ENCODE measurements around the gene MRPL32.

DNA sequence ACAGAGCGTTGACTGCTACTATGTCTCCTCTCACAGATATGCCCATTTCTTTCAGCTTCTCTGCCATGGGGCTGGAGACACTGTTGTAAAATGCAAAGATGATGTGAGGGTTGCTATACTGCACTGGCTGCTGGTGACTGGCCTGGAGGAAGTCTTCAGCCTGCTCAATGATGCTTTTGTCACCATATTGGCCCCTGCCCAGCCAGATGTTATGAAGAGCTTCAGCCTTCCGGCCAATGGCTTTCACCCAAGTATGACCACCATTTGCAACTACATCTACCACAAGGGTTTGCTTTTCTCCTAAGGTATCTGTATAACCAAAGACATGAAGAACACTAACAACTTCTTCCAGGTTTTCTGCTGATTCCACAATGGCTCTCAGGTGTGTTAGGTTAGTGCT, 21.9 kb upstream of the MRPL32 start:
- TF ChIP-seq, protein P1, sequence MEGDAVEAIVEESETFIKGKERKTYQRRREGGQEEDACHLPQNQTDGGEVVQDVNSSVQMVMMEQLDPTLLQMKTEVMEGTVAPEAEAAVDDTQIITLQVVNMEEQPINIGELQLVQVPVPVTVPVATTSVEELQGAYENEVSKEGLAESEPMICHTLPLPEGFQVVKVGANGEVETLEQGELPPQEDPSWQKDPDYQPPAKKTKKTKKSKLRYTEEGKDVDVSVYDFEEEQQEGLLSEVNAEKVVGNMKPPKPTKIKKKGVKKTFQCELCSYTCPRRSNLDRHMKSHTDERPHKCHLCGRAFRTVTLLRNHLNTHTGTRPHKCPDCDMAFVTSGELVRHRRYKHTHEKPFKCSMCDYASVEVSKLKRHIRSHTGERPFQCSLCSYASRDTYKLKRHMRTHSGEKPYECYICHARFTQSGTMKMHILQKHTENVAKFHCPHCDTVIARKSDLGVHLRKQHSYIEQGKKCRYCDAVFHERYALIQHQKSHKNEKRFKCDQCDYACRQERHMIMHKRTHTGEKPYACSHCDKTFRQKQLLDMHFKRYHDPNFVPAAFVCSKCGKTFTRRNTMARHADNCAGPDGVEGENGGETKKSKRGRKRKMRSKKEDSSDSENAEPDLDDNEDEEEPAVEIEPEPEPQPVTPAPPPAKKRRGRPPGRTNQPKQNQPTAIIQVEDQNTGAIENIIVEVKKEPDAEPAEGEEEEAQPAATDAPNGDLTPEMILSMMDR (IDR thresholded peaks at IDR 0.05), result no peak
- TF ChIP-seq POLR2A (IDR thresholded peaks at IDR 0.05; ENCODE audit: low read length), result no peak
- no peak for TF ChIP-seq TP53 (CRISPR knock-in tag; IDR thresholded peaks at IDR 0.05)
- no peak for TF ChIP-seq CBX2 (IDR thresholded peaks at IDR 0.05; ENCODE audit: borderline replicate concordance, low read depth)
- TF ChIP-seq ESRRA (IDR thresholded peaks at IDR 0.05; ENCODE audit: borderline replicate concordance, low read length), result no peak
- TF ChIP-seq EP300 (IDR thresholded peaks at IDR 0.05), result no peak
- TF ChIP-seq SMC3 (IDR thresholded peaks at IDR 0.05), result no peak
- no peak for TF ChIP-seq RFX5 (IDR thresholded peaks at IDR 0.05)
- no peak for TF ChIP-seq CHD2 (IDR thresholded peaks at IDR 0.05; ENCODE audit: low read length, partially characterized antibody)
- TF ChIP-seq BHLHE40 (IDR thresholded peaks at IDR 0.05; ENCODE audit: low read depth, low read length), result no peak
- TF ChIP-seq NR3C1 (IDR thresholded peaks at IDR 0.05), result no peak
- TF ChIP-seq RNF2 (IDR thresholded peaks at IDR 0.05; ENCODE audit: borderline replicate concordance, low read depth), result no peak
